Lower leg skin (tissue), 4 donors: ENCODE results near the gene SMCO4. TPM values are rescaled to one million over a fixed set of nuclear protein-coding genes. Genes with fewer than 3 reads are reported as not detected.
"Not testable (repeated sequence)": the region's sequence is repeated elsewhere in the genome, so short reads cannot be mapped to it uniquely, and the experiment has no call there.

Source experiments
- DNase-seq, 2 donors: peaks; one replicate each; pipeline ENCODE4 v3.0.0-alpha.2; 2019; ENCODE audit warnings: low spot score in 2 of 2
- H3K4me3 ChIP-seq: fragments of 200-600 bp; sonication (generic); 2 replicates; pipeline ENCODE4 v1.5.1; 2017; ENCODE audit warnings: mild to moderate bottlenecking, low read depth; ENCODE audit not compliant: poor library complexity, severe bottlenecking
- CTCF ChIP-seq, 3 donors: fragments of 450-650 bp; IDR thresholded peaks; one replicate each; pipeline ENCODE4 v1.5.1; 2016; ENCODE audit warnings: antibody characterized with exemption in 3 of 3, mild to moderate bottlenecking in 3 of 3, moderate library complexity in 2 of 3
- POLR2A ChIP-seq, 2 donors: fragments of 450-650 bp; IDR thresholded peaks; one replicate each; pipeline ENCODE4 v1.6.1; 2016 to 2017; ENCODE audit warnings: antibody characterized with exemption in 2 of 2, mild to moderate bottlenecking in 1 of 2, moderate library complexity in 1 of 2
- WGBS, 2 donors: methylation state at CpG; one replicate each; pipeline ENCODE4 v1.1.5; 2018; 5-methylcytosine and 5-hydroxymethylcytosine counted together
- intact Hi-C: fragments of 100-400 bp; cut with DNase I; formaldehyde crosslinking; loops from one replicate; pipeline ENCODE4 v1.15.0; 2023; ENCODE audit warnings: low total_unique reads
- total RNA-seq, 4 donors: library from RNA; depleted of rRNA; stranded (reverse); fragments of >200 nt; gene quantifications; one replicate each; pipeline ENCODE4 v1.1.0, GENCODE V29; 2016

Gene SMCO4
- total RNA-seq, 4 donors from 2014 or later, result 8.2 to 30.4 (median 15.3) TPM

DNA sequence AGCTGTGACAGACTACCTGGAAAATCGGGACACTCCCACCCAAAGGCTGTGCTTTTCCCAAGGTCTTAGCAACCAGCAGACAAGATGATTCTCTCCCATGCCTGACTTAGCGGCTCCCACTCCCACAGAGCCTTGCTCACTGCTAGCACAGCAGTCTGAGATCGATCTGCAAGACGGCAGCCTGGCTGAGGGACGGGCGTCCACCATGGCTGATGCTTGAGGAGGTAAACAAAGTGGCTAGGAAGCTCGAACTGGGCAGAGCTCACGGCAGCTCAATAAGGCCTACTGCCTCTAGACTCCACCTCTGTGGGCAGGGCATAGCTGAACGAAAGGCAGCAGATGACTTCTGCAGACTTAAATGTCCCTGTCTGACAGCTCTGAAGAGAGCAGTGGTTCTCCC, 84.9 kb downstream of the SMCO4 start:
- DNase-seq, result no peak
- no peak overlapping the region for H3K4me3 ChIP-seq
- intact Hi-C loops, result no loop called here
- 90% methylated on average over 9 of the region's 9 CpGs for WGBS, 2 donors
- TF ChIP-seq POLR2A (IDR thresholded peaks at IDR 0.05) (no peak), CTCF (IDR thresholded peaks at IDR 0.05) (no peak)

GRCh38 chr11:93444617-93445073, 98.5 kb downstream of the SMCO4 start:
- intact Hi-C loops, result no loop called here
- WGBS, 2 donors, result 65 to 66% methylated on average over 8 of the region's 8 CpGs
- TF ChIP-seq POLR2A (IDR thresholded peaks at IDR 0.05) (no peak), CTCF (IDR thresholded peaks at IDR 0.05) (no peak)
- no peak overlapping the region for H3K4me3 ChIP-seq
- DNase-seq, result no peak

GRCh38 chr11:93443232-93443631, 100.0 kb downstream of the SMCO4 start:
- 91 to 94% methylated on average over 2 of the region's 2 CpGs for WGBS, 2 donors
- H3K4me3 ChIP-seq, intact Hi-C loops, DNase-seq: not testable (repeated sequence)

GRCh38 chr11:93432247-93432646, 110.9 kb downstream of the SMCO4 start:
- no peak for DNase-seq
- intact Hi-C loops, result no loop called here
- 85% methylated on average over 3 of the region's 3 CpGs for WGBS, 2 donors
- H3K4me3 ChIP-seq, result no peak overlapping the region
- TF ChIP-seq POLR2A (IDR thresholded peaks at IDR 0.05) (no peak), CTCF (IDR thresholded peaks at IDR 0.05) (no peak)

Other genes starting within 250 kb of the SMCO4 start
- gene DEUP1, start 212.6 kb downstream of the SMCO4 start, total RNA-seq, result not detected
- gene CEP295, start 118.3 kb upstream of the SMCO4 start, total RNA-seq, result 10 to 100 TPM; 10.4 to 24.1 (median 12.4) TPM
- gene TAF1D, start 198.1 kb upstream of the SMCO4 start, total RNA-seq, result 10 to 100 TPM; 45.2 to 92.5 (median 70.0) TPM
- 10 to 100 TPM; 25.3 to 35.7 (median 32.5) TPM for gene C11orf54, start 198.3 kb upstream of the SMCO4 start, total RNA-seq
- gene MED17, start 240.9 kb upstream of the SMCO4 start, total RNA-seq, result 10 to 100 TPM; 25.2 to 42.1 (median 35.5) TPM